HG02885 (cell line): ENCODE results near the gene CLASP1.
"Not testable (repeated sequence)": the region's sequence is repeated elsewhere in the genome, so short reads cannot be mapped to it uniquely, and the experiment has no call there.

Experiments
- ATAC-seq: cut with Tn5 transposase; IDR thresholded peaks from one replicate; pipeline ENCODE4 v1.9.1; 2021; ENCODE audit warnings: mild to moderate bottlenecking; ENCODE audit not compliant: unreplicated experiment, poor library complexity

The CLASP1 gene

GRCh38 chr2:121483846-121484245 lies 165.4 kb downstream of the CLASP1 start:
- ATAC-seq: no peak

GRCh38 chr2:121483021-121483420 lies 166.2 kb downstream of the CLASP1 start:
- no peak for ATAC-seq

GRCh38 chr2:121480826-121481225 lies 168.4 kb downstream of the CLASP1 start:
- no peak for ATAC-seq

GRCh38 chr2:121479882-121480522 lies 169.3 kb downstream of the CLASP1 start:
- ATAC-seq: no peak

DNA sequence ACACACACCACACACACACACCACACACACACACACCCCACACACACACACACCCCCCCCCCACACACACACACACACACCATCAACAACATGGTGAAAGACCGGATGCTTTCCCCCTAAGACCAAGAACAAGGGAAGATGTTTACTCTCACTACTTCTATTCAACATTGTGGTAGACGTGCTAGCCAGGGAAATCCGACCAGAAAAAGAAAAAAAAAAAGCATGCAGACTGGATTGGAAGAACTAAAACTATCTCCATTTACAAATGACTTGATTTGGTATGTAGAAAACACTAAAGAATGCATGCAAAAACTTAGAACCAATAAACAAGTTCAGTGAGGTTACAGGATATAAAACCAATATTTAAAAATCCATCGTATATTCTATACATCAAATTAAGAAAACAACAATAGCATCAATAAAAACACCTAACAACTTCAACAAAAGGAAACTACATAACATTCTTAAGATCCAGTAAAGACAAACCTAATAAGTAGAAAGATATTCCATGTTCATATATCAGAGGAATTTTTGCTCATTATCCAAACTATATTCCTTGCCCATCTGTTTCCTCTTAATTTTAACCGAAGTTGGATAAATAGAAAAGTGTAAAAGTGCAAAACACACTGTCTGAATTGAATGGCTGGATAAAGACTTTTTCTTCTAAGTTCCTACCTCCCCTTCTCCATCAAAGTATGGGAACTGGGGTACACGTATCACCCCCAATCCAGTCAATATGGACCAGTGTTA lies 170.1 kb downstream of the CLASP1 start:
- ATAC-seq: no peak

DNA sequence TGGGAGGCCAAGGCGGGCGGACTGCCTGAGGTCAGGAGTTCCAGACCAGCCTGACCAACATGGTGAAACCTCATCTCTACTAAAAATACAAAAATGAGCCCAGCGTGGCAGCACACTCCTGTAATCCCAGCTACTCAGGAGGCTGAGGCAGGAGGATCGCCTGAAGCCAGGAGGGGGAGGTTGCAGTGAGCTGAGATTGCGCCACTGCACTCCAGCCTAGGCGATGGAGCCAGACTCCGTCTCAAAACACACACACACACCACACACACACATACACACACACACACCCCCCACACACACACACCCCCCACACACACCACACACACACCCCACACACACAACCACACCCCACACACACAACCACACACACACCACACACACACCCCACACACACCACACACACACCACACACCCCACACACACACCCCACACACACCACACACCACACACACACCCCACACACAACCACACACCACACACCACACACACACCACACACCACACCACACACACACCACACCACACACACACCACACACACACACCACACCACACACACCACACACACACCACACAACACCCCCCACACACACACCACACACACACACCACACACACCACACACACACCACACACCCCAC lies 170.8 kb downstream of the CLASP1 start:
- not testable (repeated sequence) for ATAC-seq

DNA sequence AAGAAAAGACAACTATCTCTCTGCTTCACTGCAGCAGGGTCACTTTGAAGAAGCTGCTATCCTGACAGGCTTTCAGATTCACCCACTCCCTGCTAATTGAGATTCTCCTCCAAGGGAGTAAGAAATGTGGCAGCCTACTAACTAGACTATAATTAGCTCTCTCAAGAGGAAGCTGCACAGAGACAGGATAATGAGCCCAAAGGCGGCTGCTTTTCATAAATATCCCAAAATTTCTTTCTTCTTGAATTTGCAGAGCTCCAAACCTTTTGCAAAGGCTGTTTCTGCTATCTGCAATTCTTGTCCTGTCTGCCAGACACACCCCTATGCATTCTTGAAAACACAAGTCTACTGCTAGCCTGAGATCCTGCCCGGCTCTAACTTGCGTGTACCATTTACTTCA lies 172.6 kb downstream of the CLASP1 start:
- no peak for ATAC-seq

DNA sequence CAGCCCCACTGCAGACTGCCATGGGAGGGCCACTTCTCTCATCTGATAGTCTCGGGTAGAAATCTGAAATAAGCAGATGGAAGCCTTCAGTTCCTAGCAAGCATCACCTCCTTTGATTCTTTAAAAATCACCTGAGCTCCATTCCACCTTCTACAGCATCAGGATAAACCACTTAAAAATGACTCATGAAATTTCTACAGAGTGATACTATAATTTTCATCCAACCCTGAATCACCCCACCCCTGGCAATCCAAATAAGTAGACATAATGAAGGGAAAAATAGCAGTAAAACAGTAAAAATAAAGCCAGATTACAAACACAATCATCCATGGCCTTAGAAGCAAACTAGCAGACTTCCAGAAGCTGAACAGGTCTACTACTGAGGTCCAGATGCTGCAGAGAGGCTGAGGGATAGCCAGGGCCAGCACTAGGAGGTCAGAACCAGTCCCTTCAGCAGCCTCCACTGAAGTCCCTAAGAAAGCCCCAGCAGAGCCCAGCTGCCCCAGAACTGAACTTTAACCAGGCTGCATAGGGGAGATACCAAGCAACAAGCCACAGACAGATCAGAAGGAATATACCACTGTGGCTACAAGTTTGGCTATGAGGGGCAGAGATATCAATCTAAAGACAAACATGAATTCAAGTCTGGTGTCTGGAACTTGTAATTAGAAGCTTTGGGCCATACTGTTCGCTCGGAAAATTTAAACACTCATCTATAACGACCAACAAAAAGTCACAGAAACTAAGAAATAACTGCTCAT lies 173.3 kb downstream of the CLASP1 start:
- ATAC-seq: no peak

- no peak for ATAC-seq
Observed at GRCh38 chr2:121473512-121473911, 175.8 kb downstream of the CLASP1 start.

DNA sequence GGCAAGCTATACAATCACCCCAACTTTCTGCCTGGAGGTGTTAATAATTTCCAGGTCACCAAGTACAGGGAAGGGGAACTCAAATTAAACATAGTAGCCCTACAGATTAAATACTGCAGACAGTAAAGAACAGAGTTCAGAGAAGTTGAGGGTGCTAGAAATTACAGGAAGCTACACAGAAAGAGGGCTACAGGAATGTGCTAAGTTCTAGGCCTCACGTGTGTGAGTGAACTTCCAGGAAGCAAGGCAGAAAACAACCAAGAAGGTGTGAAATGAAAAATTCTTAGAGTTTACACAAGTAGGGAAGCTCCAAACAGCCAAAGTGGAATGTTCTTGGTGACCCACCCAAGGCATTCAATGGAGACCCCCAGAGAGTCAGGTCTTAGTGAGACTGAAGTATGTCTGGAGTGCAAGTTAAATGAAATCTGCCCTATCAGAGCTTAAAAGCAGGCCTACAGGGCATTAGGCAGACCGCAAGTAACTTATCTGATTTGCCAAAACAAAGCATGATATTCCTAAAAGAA lies 176.7 kb downstream of the CLASP1 start:
- ATAC-seq: no peak

- no peak for ATAC-seq
Observed at GRCh38 chr2:121471532-121472469, 177.5 kb downstream of the CLASP1 start.

DNA sequence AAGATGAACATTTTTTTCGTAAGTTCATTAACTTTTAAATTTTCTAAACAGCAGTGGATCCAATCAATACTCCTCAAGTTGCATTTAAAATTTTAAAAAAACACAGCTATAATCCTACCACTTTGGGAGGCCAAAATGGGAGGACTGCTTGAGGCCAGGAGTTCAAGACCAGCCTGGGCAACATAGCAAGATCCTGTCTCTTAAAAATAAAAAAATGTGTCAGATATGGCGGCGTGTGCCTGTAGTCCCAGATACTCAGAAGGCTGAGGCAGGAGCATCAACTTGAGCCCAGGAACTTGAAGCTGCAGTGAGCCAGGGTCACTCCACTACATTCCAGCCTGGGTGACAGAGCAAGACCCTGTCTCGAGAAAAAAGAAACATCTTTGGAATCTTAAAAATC lies 178.3 kb downstream of the CLASP1 start:
- ATAC-seq: no peak

DNA sequence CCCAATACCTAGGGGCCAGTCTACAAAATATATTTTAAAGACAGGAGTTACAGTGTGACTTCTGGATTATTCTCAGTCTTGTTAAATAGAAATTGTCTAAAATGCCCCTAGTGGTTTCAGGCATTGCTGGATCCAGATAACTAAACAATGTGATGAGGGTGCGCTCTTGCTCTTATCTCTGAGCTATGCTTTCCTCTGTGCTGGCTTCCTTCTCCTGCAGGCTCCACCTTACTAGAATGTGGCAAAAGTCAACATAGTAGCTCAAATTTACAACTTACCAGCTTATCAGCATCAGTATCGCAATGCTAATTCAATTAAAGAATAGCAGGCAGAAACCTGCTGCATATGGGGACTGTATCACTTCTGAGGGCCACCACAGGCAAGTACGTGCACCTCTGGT lies 179.9 kb downstream of the CLASP1 start:
- no peak for ATAC-seq

DNA sequence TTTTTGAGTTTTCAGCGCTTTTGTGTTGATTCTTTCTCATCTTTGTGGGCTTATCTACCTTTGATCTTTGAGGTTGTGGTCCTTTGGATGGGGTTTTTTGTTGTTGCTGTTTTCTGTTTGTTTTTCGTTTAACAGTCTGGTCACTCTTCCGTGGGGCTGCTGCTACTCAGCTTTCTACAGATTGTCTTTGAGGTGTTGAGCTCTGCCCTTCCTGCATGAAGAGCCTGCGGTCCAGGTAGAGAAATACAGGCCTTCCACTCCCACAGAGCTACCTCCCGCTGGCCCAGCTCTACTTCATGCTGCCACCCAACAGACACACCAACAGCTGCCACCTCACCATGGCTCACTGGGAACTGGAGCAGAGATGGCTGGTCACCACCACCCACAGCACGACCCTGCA lies 180.3 kb downstream of the CLASP1 start:
- ATAC-seq: no peak

DNA sequence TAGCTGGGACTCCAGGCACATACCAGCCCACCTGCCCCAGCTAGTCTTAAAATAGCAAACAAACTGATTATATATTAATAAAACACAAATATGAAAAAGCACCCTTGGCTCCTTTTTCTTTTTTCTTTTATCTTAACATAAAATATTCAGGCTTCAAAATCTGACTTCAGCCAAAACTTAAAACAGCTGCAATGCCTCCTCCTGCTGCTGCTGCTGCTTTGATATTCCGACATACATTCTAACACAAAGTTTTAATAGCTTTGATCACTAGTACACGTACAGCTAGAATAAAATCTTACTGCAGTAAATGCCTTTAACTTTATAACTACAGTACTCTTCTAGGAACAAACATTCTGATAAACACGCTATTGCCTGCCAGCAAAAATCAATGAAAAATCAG lies 190.0 kb downstream of the CLASP1 start:
- no peak for ATAC-seq

DNA sequence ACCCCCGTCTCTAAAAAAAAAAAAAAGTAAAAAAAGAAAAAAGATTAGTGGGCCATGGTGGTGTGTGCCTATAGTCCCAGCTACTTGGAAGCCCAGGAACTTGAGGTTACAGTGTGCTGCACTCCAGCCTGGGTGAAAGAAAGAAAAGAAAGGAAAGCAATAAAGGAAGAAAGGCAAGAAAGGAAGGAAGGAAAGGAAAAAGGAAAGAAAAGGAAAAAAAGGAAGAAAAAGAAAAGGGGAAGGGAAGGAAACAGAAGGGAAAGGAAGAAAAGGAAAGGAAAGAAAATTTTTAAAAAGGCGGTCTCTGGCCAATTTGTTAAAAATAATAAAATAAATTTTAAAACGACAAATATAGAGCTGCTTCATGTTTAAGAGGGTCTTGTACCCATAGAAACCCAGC lies 192.9 kb downstream of the CLASP1 start:
- no peak for ATAC-seq

DNA sequence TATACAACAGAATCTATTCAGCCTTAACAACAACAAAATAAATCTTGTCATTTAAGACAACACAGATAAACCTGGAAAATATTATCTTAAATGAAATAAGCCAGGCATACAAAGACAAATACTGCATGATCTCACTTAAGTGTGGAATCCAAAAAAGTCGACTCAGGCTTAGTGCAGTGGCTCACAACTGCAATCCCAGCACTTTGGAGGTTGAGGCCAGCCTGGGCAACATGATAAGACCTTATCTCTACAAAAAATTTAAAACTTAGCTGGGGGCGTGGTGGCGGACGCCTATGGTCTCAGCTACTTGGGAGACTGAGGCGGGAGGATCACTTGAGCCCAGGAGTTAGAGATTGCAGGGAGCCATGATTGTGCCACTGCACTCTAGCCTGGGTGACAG lies 193.8 kb downstream of the CLASP1 start:
- no peak for ATAC-seq

DNA sequence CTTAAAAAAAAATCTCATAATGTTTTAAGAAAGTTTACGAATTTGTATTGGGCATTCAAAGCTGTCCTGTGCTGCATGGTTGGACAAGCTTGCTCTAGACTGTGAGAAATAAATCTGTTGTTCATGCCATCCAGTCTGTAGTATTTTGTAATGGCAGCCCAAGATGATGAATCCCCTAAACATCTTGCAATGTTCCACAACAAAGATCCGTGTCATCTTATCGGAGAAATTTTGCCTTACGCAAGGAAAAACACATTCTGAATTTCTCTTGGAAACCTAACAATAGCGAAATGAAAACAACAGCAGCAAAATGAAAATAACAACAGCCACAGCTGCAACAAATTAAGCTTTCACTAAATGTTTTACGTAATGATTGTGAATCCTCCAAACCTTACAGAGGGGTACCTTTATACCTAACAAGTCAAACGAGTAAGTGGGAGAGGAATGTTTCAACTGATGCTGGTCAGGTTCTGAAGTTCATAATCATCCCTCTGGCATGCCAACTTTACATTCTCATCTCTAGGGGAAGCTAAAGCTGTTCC lies 194.6 kb downstream of the CLASP1 start:
- no peak for ATAC-seq

DNA sequence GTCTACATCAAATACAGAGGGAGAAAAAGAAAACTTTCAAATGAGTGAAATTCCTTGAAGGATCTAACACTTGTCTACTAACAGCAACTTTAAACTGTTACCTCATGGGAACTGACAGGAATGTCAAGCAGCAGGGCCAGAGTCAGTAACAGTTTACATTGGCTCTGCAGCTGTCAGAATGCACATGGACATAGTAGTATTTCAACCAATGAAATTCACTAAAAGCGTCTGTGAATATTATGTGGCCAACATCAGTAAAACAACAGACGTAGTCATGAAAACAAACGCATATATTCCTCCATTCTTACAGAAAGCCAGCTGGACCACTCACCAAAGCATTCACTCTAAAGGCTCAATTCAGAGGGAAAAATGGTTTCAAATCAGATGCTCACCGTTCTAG lies 197.9 kb downstream of the CLASP1 start:
- ATAC-seq: no peak
